SK-N-SH treated with all-trans-retinoic acid at 6 μM for 48 hours (cell line): ENCODE data around the gene TLDC2.
A peak's percentile ranks its signal among the peaks of the same experiment; 100 is the strongest.

Experiments used
- ATAC-seq: fragments of 200-7000 bp; cut with Tn5 transposase; 3 replicates; pipeline ENCODE4 v1.9.1; 2020; ENCODE audit warnings: mild to moderate bottlenecking, moderate library complexity
- ARNTL ChIP-seq: fragments of 450-650 bp; formaldehyde crosslinking; IDR thresholded peaks from 2 replicates; pipeline ENCODE4 v1.5.0; 2020; ENCODE audit warnings: low read depth, mild to moderate bottlenecking, moderate library complexity, borderline replicate concordance
- BACH2 ChIP-seq: fragments of 250-450 bp; sonication (Bioruptor Pico); IDR thresholded peaks from 2 replicates; pipeline ENCODE4 v1.9.0; 2021; ENCODE audit warnings: mild to moderate bottlenecking, borderline replicate concordance
- CREB5 ChIP-seq: fragments of 250-450 bp; sonication (Bioruptor Pico); IDR thresholded peaks from 2 replicates; pipeline ENCODE4 v1.5.1; 2020; ENCODE audit warnings: low read depth, mild to moderate bottlenecking, moderate library complexity
- CSDC2 ChIP-seq: fragments of 250-450 bp; sonication (Bioruptor Pico); IDR thresholded peaks from 2 replicates; pipeline ENCODE4 v1.5.0; 2020; ENCODE audit warnings: mild to moderate bottlenecking, moderate library complexity
- CSRNP3 ChIP-seq: fragments of 250-450 bp; sonication (Bioruptor Pico); IDR thresholded peaks from 2 replicates; pipeline ENCODE4 v1.5.1; 2021; ENCODE audit warnings: mild to moderate bottlenecking, moderate library complexity
- ESRRG ChIP-seq: fragments of 250-450 bp; sonication (Bioruptor Pico); IDR thresholded peaks from 2 replicates; pipeline ENCODE4 v1.6.1; 2021; ENCODE audit warnings: mild to moderate bottlenecking
- GLIS3 ChIP-seq: fragments of 250-450 bp; sonication (Bioruptor Pico); IDR thresholded peaks from 2 replicates; pipeline ENCODE4 v1.5.0; 2020; ENCODE audit warnings: mild to moderate bottlenecking, moderate library complexity
- ISL1 ChIP-seq: fragments of 250-450 bp; sonication (Bioruptor Pico); IDR thresholded peaks from 2 replicates; pipeline ENCODE4 v2.1.2; 2022; ENCODE audit warnings: mild to moderate bottlenecking, moderate library complexity
- OSR1 ChIP-seq: fragments of 250-450 bp; sonication (Bioruptor Pico); IDR thresholded peaks from 2 replicates; pipeline ENCODE4 v1.8.0; 2022; ENCODE audit warnings: moderate library complexity, mild to moderate bottlenecking, inconsistent platforms
- PPARA ChIP-seq: fragments of 250-450 bp; sonication (Bioruptor Pico); IDR thresholded peaks from 2 replicates; pipeline ENCODE4 v1.5.0; 2020; ENCODE audit warnings: mild to moderate bottlenecking, borderline replicate concordance
- RARB ChIP-seq: fragments of 250-450 bp; sonication (Bioruptor Pico); IDR thresholded peaks from 2 replicates; pipeline ENCODE4 v1.8.0; 2021; ENCODE audit warnings: mild to moderate bottlenecking, moderate library complexity
- SNAI2 ChIP-seq: fragments of 250-450 bp; sonication (Bioruptor Pico); IDR thresholded peaks from 2 replicates; pipeline ENCODE4 v1.5.0; 2020; ENCODE audit warnings: mild to moderate bottlenecking, moderate library complexity
- TCF4 ChIP-seq: fragments of 250-450 bp; sonication (Bioruptor Pico); IDR thresholded peaks from 2 replicates; pipeline ENCODE4 v1.8.0; 2021; ENCODE audit warnings: mild to moderate bottlenecking, moderate library complexity, borderline replicate concordance
- TOX ChIP-seq: fragments of 250-450 bp; sonication (Bioruptor Pico); IDR thresholded peaks from 2 replicates; pipeline ENCODE4 v1.8.0; 2021; ENCODE audit warnings: mild to moderate bottlenecking, moderate library complexity, borderline replicate concordance
- TSHZ2 ChIP-seq: fragments of 250-450 bp; sonication (Bioruptor Pico); IDR thresholded peaks from 2 replicates; pipeline ENCODE4 v1.5.0; 2020; ENCODE audit warnings: mild to moderate bottlenecking, moderate library complexity
- ZFP3 ChIP-seq: fragments of 250-450 bp; sonication (Bioruptor Pico); IDR thresholded peaks from 2 replicates; pipeline ENCODE4 v1.5.0; 2020; ENCODE audit warnings: mild to moderate bottlenecking, moderate library complexity
- ZNF565 ChIP-seq: fragments of 450-650 bp; formaldehyde crosslinking; conservative IDR thresholded peaks from 2 replicates; pipeline ENCODE4 v1.5.0; 2020; ENCODE audit warnings: low read depth, mild to moderate bottlenecking, moderate library complexity
- ZNF70 ChIP-seq: fragments of 450-650 bp; formaldehyde crosslinking; IDR thresholded peaks from 2 replicates; pipeline ENCODE4 v1.5.0; 2020; ENCODE audit warnings: mild to moderate bottlenecking, moderate library complexity
- ZNF8 ChIP-seq: fragments of 450-650 bp; formaldehyde crosslinking; IDR thresholded peaks from 2 replicates; pipeline ENCODE4 v1.5.0; 2020; ENCODE audit warnings: mild to moderate bottlenecking, moderate library complexity

The TLDC2 gene

GRCh38 chr20:36827541-36828279, 48.2 kb upstream of the TLDC2 start:
- ATAC-seq: no peak
- TF ChIP-seq ZNF8 (no peak), ARNTL (CRISPR knock-in tag) (no peak), RARB (CRISPR knock-in tag) (no peak), TSHZ2 (CRISPR knock-in tag) (no peak), TOX (CRISPR knock-in tag) (no peak), BACH2 (CRISPR knock-in tag) (no peak), TCF4 (CRISPR knock-in tag) (no peak), ISL1 (no peak), ESRRG (CRISPR knock-in tag) (no peak), CSRNP3 (CRISPR knock-in tag) (no peak), ZNF565 (CRISPR knock-in tag) (no peak), OSR1 (CRISPR knock-in tag) (no peak), ZNF70 (no peak), SNAI2 (CRISPR knock-in tag) (no peak), PPARA (CRISPR knock-in tag) (no peak)

- peak; percentile 10; the same call in 1 of the 3 replicates for ATAC-seq
- TF ChIP-seq GLIS3 (no peak), TSHZ2 (CRISPR knock-in tag) (no peak)
These were observed 44.9 kb upstream of the TLDC2 start for GRCh38 chr20:36830791-36831691.

GRCh38 chr20:36832791-36833190, 43.1 kb upstream of the TLDC2 start:
- ATAC-seq: no peak
- TF ChIP-seq BACH2 (CRISPR knock-in tag) (no peak), ZFP3 (no peak), TSHZ2 (CRISPR knock-in tag) (no peak), CSRNP3 (CRISPR knock-in tag) (no peak), ARNTL (CRISPR knock-in tag) (no peak), CSDC2 (CRISPR knock-in tag) (no peak), ISL1 (no peak), ESRRG (CRISPR knock-in tag) (no peak), CREB5 (CRISPR knock-in tag) (no peak), RARB (CRISPR knock-in tag) (no peak), PPARA (CRISPR knock-in tag) (no peak), ZNF70 (no peak), ZNF8 (no peak), GLIS3 (no peak), TOX (CRISPR knock-in tag) (no peak), OSR1 (CRISPR knock-in tag) (no peak), TCF4 (CRISPR knock-in tag) (no peak)
- TF ChIP-seq, all 23 proteins: peak for 0
